Activated T-cell treated with anti-CD3 and anti-CD28 coated beads, Interleukin-2, amount 50 U/mL, for 1 hour (primary cell): ENCODE measurements around the gene HELT.

Source experiments
- DNase-seq: peaks from one replicate; pipeline ENCODE4 v3.0.0-alpha.2; 2020

Gene HELT

DNA sequence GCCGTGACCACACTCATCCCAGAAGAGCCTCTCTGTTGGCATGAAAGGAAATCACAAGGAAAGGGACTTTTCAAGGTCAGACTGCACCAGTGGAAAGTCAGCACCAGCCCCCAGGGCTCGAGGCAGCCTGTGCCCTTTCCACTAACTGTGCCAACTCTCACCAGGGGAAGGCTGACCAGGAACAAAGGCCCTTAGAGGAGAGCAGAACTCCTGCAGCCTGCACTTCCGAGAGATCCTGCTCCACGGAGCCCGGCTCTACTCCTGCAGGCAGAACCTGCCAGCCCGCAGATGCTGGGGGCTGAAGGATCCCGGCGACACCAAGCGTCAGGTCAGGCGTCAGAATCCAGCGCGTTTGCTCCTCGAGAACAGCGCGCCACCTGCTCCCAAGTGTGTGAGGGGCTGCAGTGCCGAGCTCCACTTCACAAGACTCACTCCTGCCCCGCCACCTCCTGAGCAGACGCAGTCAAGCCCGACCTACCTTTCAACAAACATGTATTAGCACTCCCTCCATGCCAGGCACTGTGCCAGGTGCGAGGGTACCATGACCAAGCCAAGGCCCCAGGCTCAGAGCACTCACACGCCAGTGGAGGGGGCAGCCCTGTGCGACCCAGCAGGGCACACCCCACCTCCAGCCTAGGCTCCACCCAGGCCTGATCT, 13.6 kb upstream of the HELT start:
- DNase-seq = no peak

DNA sequence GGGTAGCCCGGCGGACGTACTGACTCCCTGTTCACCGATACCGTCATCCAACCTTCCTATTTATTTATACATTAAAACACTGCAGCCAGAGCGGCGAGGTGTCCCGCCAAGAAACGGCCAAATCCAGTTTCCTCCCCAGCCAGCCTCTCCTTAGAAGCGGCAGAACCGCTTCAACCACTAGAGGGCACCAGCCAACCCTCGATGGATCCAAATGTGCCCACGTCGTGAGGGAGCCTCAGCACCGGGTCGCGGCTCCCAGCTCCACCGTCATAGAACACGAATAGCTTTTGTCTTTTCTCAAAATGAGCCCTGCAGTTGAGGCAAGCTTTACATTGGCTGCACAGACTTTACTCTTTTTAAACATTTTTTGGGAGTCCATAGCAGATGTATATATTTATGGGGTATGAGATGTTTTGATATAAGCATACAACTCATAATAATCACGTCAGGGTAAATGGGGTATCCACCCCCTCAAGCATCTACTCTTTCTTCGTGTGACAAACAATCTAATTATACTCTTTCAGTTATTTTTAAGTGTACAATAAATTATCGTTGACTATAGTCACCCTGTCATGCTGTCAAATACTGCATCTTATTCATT, 13.0 kb upstream of the HELT start:
- DNase-seq = peak; percentile 77

DNA sequence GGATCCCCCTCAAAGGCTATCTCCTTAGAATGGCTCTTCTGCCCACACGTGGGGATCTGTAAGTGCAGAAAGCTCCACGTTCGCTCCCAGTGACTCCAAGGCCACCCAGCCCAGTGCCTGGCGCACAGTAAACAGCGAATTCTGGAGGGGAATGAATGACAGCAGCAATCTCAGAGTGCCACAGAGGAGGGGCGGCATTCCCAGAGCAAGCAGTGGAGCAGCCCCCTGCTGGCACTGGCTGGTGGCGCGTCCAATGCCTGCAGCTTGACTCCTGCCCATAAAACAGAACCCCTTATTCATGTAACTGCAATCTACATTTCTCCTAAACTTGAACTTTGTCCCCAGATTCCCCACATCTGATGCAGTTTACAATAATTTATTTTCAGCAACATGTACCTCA, 6.9 kb upstream of the HELT start:
- peak; percentile 39 for DNase-seq

GRCh38 chr4:185013417-185014125, 4.7 kb upstream of the HELT start:
- DNase-seq = no peak

- no peak for DNase-seq
These were observed 3.2 kb upstream of the HELT start for GRCh38 chr4:185015108-185015507.

GRCh38 chr4:185016101-185016940, 2.0 kb upstream of the HELT start:
- no peak for DNase-seq

DNA sequence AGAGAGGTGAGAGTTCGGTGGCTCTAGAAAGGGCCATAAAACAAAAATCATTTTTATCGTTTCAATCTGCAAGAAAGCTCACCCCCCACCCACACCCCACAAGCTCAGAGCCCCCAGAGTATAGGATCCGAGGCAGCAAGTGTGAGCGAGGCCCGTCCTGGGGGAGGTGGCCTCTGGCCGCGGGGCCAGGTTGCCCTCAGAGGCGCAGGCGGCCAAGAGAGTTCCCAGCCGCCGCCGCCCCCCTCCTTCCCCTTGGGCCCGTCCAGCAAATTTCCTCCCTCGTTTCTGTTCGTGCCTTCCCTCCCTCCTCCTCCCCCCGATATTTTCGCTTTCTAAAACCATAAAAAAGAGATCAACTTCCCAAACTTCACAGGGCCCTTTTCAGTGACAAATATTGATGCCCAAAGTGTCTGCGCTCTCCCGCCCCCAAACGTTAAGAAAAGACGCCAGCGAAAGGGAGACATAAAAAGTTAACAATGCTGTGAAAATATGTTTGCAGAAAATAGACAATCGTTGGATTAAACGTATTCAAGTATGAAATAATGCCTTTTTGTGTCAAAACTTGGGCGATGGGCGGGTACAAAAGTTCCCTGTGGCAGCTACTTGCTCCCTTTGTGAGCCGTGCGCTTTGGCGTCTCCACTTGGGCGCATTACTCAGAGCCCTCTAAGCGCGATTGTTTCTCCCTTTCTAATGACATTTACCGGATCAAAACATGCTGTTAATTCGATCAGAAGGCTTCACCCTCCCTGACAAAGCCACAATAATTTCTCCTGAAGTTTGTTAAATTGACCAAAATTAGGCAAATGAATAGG, 1.1 kb upstream of the HELT start:
- DNase-seq = no peak

GRCh38 chr4:185018834-185019455, 655 bp downstream of the HELT start:
- no peak for DNase-seq

GRCh38 chr4:185019456-185020292, 1.4 kb downstream of the HELT start:
- no peak for DNase-seq

GRCh38 chr4:185020293-185020808, 2.1 kb downstream of the HELT start:
- no peak for DNase-seq

DNA sequence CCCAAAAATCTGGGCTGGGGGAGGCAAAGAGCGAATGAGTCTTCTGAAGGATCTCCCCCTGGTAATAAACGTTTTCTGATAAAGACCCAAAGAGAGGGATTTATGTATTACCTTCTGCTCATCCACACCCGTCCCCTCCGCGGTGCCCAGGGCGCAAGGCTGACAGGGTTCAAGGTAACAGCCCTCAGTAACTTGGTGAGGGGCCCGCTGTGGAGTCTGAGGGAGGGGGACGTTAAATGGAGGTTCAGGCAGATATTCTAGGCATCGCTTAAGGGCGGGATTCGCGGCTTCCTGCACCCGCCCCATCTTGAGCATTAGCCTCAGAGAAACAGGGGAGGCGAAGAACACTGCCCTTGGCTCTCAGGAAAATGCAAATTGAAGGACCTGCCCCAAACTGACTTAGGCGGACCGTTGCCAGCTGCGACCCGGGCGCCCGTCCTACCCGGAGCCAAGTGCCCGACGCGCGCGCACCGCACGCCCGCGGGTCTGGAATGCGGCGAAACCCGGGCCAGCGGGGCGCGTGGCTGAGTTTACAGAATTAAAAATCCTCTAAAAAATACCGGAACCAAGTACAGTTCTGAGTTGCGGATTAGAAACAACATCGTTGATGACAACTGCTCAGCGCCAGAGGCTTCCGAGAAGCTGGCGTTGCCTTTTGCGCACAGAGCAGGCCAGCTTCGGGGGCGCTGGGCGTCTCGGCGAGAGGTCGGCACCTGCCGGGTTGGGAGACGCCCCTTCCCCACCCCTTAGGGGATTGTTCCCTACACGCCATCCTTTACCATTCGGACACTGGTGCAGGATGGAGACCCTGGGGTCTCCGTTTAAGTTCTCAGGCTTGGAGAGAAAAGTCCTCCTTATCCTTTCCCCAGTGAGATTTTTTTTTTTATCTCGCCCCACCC, 2.8 kb downstream of the HELT start:
- DNase-seq = no peak

- no peak for DNase-seq
These were observed 5.2 kb downstream of the HELT start for GRCh38 chr4:185023471-185023870.

DNA sequence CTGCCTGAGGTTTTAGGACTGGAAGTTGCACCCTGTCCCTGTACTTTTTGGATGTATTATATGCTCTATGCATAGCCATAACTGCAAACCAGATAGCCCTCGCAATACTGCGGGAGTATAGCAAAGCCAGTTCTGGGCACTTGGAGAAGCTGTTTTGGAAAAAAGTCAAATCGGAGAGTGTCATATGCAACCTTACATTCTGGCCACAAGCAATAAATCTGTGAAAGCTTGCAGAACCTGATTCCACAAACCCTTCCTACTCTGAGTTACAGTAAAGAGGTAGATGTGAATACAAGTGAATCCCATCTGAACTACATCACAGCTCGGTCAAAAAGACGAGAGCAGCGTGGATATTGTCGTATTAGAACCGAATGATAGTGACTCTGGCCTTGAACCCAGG, 10.3 kb downstream of the HELT start:
- DNase-seq = no peak

DNA sequence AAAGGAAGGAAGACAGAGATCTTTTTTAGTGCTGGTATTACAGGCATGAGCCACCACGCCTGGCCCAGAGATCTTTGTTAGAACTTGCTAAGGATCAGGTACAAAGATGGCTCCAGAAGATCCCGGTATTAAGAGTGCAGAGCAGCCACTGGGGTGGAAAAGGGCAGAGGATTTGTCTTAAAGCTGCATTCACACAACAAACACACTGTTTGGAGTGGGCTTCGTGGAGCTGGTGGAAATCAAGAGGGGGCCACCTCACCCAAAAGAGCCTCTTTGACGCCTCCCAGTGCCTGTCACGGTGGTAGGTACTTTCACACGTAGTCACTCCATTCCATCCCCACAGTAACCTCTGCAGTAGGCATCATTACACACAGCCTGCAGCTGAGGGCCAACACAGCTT, 13.3 kb downstream of the HELT start:
- DNase-seq = no peak

GRCh38 chr4:185033072-185033471, 14.8 kb downstream of the HELT start:
- DNase-seq = no peak

DNA sequence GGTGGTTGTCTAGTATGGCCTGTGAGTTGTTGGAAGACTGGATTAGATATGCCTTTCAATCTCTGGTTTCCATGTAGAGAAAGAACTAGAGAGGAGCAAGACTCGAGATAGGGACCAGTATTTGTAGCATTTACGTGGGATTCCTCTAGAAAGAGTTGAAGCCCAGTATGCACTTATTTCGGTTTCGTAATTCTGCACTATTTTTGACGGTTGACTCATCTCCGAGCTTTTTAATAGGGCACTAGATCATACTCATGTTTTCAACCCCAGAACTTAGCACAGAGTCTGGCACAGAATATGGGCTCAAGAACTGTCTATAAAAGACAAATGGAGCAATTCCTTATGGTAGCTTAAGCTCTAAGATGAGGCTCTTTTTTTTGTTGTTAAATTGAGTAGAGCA, 15.7 kb downstream of the HELT start:
- DNase-seq = no peak

- no peak for DNase-seq
These were observed 17.0 kb downstream of the HELT start for GRCh38 chr4:185035284-185035683.

GRCh38 chr4:185036019-185036418, 17.7 kb downstream of the HELT start:
- DNase-seq = no peak

DNA sequence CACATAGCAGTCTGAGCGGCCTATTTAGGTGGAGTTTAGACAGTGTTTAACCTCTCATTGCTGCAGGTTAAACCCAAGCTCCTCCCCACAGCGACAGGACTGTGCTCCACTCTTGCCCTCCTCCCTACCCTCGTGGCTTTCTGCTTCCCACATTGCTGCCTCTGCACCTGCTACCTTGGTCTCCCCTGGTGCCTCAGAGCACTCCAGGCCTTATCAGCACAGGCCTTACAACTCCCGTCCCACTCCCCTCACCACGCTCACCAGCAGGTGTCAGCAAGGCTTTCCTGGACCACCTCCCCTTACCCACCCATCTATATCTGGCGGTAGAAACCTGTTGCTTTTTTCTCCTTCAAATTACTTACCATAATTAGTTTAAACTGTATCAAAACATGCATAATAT, 18.6 kb downstream of the HELT start:
- no peak for DNase-seq
